GM12892 (cell line): ENCODE results near the gene EFNB3. TPM values are rescaled to one million over a fixed set of nuclear protein-coding genes. Genes with fewer than 3 reads are reported as not detected.

Source experiments
- DNase-seq: peaks from one replicate; pipeline ENCODE4 v3.0.0; 2011; ENCODE audit not compliant: insufficient read length
- FAIRE-seq: peaks from 2 replicates; lab custom pipeline; 2011; peaks lifted over from hg19 to GRCh38; lab: Jason Lieb, UNC
- POLR2A ChIP-seq: IDR thresholded peaks from 2 replicates; pipeline ENCODE4 v1.6.1; 2011; ENCODE audit warnings: low read depth, low read length, control low read depth
- POLR2AphosphoS5 ChIP-seq: IDR thresholded peaks from 2 replicates; pipeline ENCODE4 v1.6.1; 2011; ENCODE audit warnings: low read depth, low read length, control low read depth
- TAF1 ChIP-seq: IDR thresholded peaks from 2 replicates; pipeline ENCODE4 v1.6.1; 2011; ENCODE audit warnings: low read depth, mild to moderate bottlenecking, control low read depth, low read length, borderline replicate concordance
- polyA plus RNA-seq: library from polyadenylated mRNA; unstranded; fragments of >200 nt; gene quantifications from one replicate; pipeline ENCODE4 v1.2.1, GENCODE V29; 2012; ENCODE audit warnings: missing spikeins, inconsistent platforms; ENCODE audit not compliant: missing spikeins

Gene EFNB3
- polyA plus RNA-seq, result not detected

- TF ChIP-seq POLR2A (no peak), TAF1 (no peak), POLR2AphosphoS5 (no peak)
- no peak for FAIRE-seq
- DNase-seq, result no peak
These were observed at the start of gene EFNB3 for GRCh38 chr17:7704601-7705268. TSS of gene EFNB3 (plus strand) at chr17:7705202. CDS start at chr17:7705599, 397 bp downstream.

GRCh38 chr17:7655541-7655840 lies 49.5 kb upstream of the EFNB3 start:
- TF ChIP-seq TAF1, result no peak
- FAIRE-seq (peak; percentile 90), DNase-seq (no peak)

- no peak for TF ChIP-seq POLR2A
- no peak for TF ChIP-seq POLR2AphosphoS5
- TF ChIP-seq TAF1, result no peak
- FAIRE-seq, result no peak
- DNase-seq, result no peak
These were observed 47.9 kb upstream of the EFNB3 start for GRCh38 chr17:7656958-7657609.

- no peak for FAIRE-seq
- 0 out of 2 replicates have a peak, but pooled peaks have one; percentile 15 for TF ChIP-seq POLR2A
- TF ChIP-seq TAF1, result no peak
- DNase-seq, result no peak
These were observed 37.2 kb upstream of the EFNB3 start for GRCh38 chr17:7667656-7668406.

GRCh38 chr17:7668482-7668881 lies 36.5 kb upstream of the EFNB3 start:
- FAIRE-seq (no peak), DNase-seq (no peak)
- no peak for TF ChIP-seq TAF1
- TF ChIP-seq POLR2A, result no peak
- TF ChIP-seq POLR2AphosphoS5, result no peak

- no peak for FAIRE-seq
- no peak for DNase-seq
- no peak for TF ChIP-seq POLR2A
These were observed 31.8 kb upstream of the EFNB3 start for GRCh38 chr17:7673239-7673638.

- FAIRE-seq, result no peak
- TF ChIP-seq POLR2AphosphoS5 (no peak), POLR2A (no peak), TAF1 (no peak)
- DNase-seq, result no peak
These were observed 30.1 kb upstream of the EFNB3 start for GRCh38 chr17:7674934-7675333.

GRCh38 chr17:7676533-7676932 lies 28.5 kb upstream of the EFNB3 start:
- no peak for TF ChIP-seq TAF1
- no peak for TF ChIP-seq POLR2AphosphoS5
- no peak for TF ChIP-seq POLR2A
- no peak for DNase-seq
- no peak for FAIRE-seq

- FAIRE-seq (no peak), DNase-seq (no peak)
- no peak for TF ChIP-seq POLR2AphosphoS5
- no peak for TF ChIP-seq POLR2A
- no peak for TF ChIP-seq TAF1
These were observed 27.5 kb upstream of the EFNB3 start for GRCh38 chr17:7677388-7678067.

GRCh38 chr17:7684851-7685532 lies 20.0 kb upstream of the EFNB3 start:
- TF ChIP-seq TAF1, result no peak
- TF ChIP-seq POLR2A, result no peak
- TF ChIP-seq POLR2AphosphoS5, result no peak; the same call in 1 of the 2 replicates
- DNase-seq, result no peak
- no peak for FAIRE-seq
